ENCODE data around the gene APOOL. TPM values are rescaled to one million over a fixed set of nuclear protein-coding genes. Genes with fewer than 3 reads are reported as not detected.
"Not testable (repeated sequence)": the region's sequence is repeated elsewhere in the genome, so short reads cannot be mapped to it uniquely, and the experiment has no call there.

Gene APOOL
- total and polyA plus RNA-seq, 2 donors = 3.5 to 6.4 TPM

DNA sequence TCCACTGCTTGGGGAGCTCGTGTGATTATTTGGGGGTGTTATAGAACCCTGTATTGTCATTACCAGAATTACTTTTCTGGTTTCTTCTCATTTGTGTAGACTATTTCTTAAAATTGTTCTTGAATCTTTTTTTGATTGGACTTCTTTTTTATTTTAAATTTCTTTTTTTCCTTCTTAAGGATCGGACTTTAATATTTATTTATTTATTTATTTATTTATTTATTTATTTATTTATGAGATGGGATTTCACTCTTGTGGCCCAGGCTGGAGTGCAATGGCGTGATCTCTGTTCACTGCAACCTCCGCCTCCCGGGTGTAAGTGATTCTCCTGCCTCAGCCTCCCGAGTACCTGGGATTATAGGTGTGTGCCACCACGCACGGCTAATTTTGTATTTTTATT is 11.7 kb downstream of the APOOL start:
- H3K4me3 ChIP-seq (ENCODE audit: low read length in 2 of 2); H3K4me1 ChIP-seq (ENCODE audit: control insufficient read depth in 2 of 2, insufficient read depth in 2 of 2, low read length in 2 of 2); H3K27me3 ChIP-seq (ENCODE audit: control insufficient read depth in 2 of 2, insufficient read depth in 1 of 2, low read length in 1 of 2); H3K9me3 ChIP-seq (ENCODE audit: control insufficient read depth in 2 of 2, insufficient read depth in 1 of 2, low read length in 1 of 2); H3K36me3 ChIP-seq (ENCODE audit: control insufficient read depth in 2 of 2, insufficient read depth in 2 of 2, low read length in 1 of 2); H3K27ac ChIP-seq (ENCODE audit: low read depth in 1 of 2, low read length in 1 of 2); DNase-seq (ENCODE audit: low read depth in 6 of 9, low spot score in 9 of 9): not testable (repeated sequence)
- WGBS = 99% methylated on average over 8 of the region's 8 CpGs

GRCh38 chrX:85017721-85018120 is 14.0 kb downstream of the APOOL start:
- Histone ChIP-seq H3K9me3 (ENCODE audit: control insufficient read depth in 2 of 2, insufficient read depth in 1 of 2, low read length in 1 of 2) (peaks cover 0 to 9% of the 10 kb centered on the region in 2 donors), H3K27ac (ENCODE audit: low read depth in 1 of 2, low read length in 1 of 2) (no peak overlapping the region), H3K36me3 (ENCODE audit: control insufficient read depth in 2 of 2, insufficient read depth in 2 of 2, low read length in 1 of 2) (no peaks in the 10 kb centered on the region), H3K4me1 (ENCODE audit: control insufficient read depth in 2 of 2, insufficient read depth in 2 of 2, low read length in 2 of 2) (no peaks in the 10 kb centered on the region), H3K4me3 (ENCODE audit: low read length in 2 of 2) (no peak overlapping the region), H3K27me3 (ENCODE audit: control insufficient read depth in 2 of 2, insufficient read depth in 1 of 2, low read length in 1 of 2) (no peaks in the 10 kb centered on the region)
- DNase-seq (ENCODE audit: low read depth in 6 of 9, low spot score in 9 of 9) = no peak
- 97% methylated on average over 2 of the region's 2 CpGs for WGBS

DNA sequence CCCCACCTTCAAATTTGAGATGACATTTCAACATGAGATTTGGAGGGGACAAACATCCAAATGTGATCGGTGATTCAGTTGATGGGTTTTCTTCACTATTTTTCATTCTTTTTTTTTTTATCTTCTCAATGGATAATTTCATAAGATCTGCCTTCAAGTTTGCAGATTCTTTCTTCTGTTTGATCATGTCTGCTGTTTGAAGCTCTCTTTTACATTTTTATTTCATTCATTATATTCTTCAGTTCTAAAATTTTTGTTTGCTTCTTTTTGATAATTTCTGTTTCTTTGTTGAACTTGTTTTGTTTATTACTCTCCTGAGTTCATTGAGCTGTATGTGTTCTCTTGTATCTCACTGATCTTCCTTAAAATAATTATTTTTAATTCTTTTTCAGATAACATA is 14.8 kb downstream of the APOOL start:
- H3K4me1 ChIP-seq (ENCODE audit: control insufficient read depth in 2 of 2, insufficient read depth in 2 of 2, low read length in 2 of 2) = no peaks in the 10 kb centered on the region
- H3K27me3 ChIP-seq (ENCODE audit: control insufficient read depth in 2 of 2, insufficient read depth in 1 of 2, low read length in 1 of 2) = no peaks in the 10 kb centered on the region
- H3K9me3 ChIP-seq (ENCODE audit: control insufficient read depth in 2 of 2, insufficient read depth in 1 of 2, low read length in 1 of 2) = peaks cover 0 to 9% of the 10 kb centered on the region in 2 donors
- WGBS = 100% methylated on average over 1 of the region's 1 CpG
- no peak overlapping the region for H3K4me3 ChIP-seq (ENCODE audit: low read length in 2 of 2)
- H3K36me3 ChIP-seq (ENCODE audit: control insufficient read depth in 2 of 2, insufficient read depth in 2 of 2, low read length in 1 of 2) = no peaks in the 10 kb centered on the region
- no peak for DNase-seq (ENCODE audit: low read depth in 6 of 9, low spot score in 9 of 9)
- no peak overlapping the region for H3K27ac ChIP-seq (ENCODE audit: low read depth in 1 of 2, low read length in 1 of 2)

- Histone ChIP-seq H3K27me3 (ENCODE audit: control insufficient read depth in 2 of 2, insufficient read depth in 1 of 2, low read length in 1 of 2) (no peaks in the 10 kb centered on the region), H3K4me3 (ENCODE audit: low read length in 2 of 2) (no peak overlapping the region), H3K36me3 (ENCODE audit: control insufficient read depth in 2 of 2, insufficient read depth in 2 of 2, low read length in 1 of 2) (no peaks in the 10 kb centered on the region), H3K4me1 (ENCODE audit: control insufficient read depth in 2 of 2, insufficient read depth in 2 of 2, low read length in 2 of 2) (no peaks in the 10 kb centered on the region), H3K27ac (ENCODE audit: low read depth in 1 of 2, low read length in 1 of 2) (no peak overlapping the region), H3K9me3 (ENCODE audit: control insufficient read depth in 2 of 2, insufficient read depth in 1 of 2, low read length in 1 of 2) (peaks cover 0 to 9% of the 10 kb centered on the region in 2 donors)
- DNase-seq (ENCODE audit: low read depth in 6 of 9, low spot score in 9 of 9) = no peak
- over 99% methylated on average over 4 of the region's 4 CpGs for WGBS
Observed at GRCh38 chrX:85020216-85020615, 16.5 kb downstream of the APOOL start.

- no peaks in the 10 kb centered on the region for H3K4me1 ChIP-seq (ENCODE audit: control insufficient read depth in 2 of 2, insufficient read depth in 2 of 2, low read length in 2 of 2)
- no peak overlapping the region for H3K27ac ChIP-seq (ENCODE audit: low read depth in 1 of 2, low read length in 1 of 2)
- H3K9me3 ChIP-seq (ENCODE audit: control insufficient read depth in 2 of 2, insufficient read depth in 1 of 2, low read length in 1 of 2) = no peaks in the 10 kb centered on the region
- H3K4me3 ChIP-seq (ENCODE audit: low read length in 2 of 2) = no peak overlapping the region
- WGBS = 96% methylated on average over 2 of the region's 2 CpGs
- H3K36me3 ChIP-seq (ENCODE audit: control insufficient read depth in 2 of 2, insufficient read depth in 2 of 2, low read length in 1 of 2) = no peaks in the 10 kb centered on the region
- no peaks in the 10 kb centered on the region for H3K27me3 ChIP-seq (ENCODE audit: control insufficient read depth in 2 of 2, insufficient read depth in 1 of 2, low read length in 1 of 2)
- no peak for DNase-seq (ENCODE audit: low read depth in 6 of 9, low spot score in 9 of 9)
Observed at GRCh38 chrX:85024044-85024443, 20.4 kb downstream of the APOOL start.

GRCh38 chrX:85024562-85024961 is 20.9 kb downstream of the APOOL start:
- 97% methylated on average over 3 of the region's 3 CpGs for WGBS
- no peaks in the 10 kb centered on the region for H3K36me3 ChIP-seq (ENCODE audit: control insufficient read depth in 2 of 2, insufficient read depth in 2 of 2, low read length in 1 of 2)
- no peak overlapping the region for H3K4me3 ChIP-seq (ENCODE audit: low read length in 2 of 2)
- H3K4me1 ChIP-seq (ENCODE audit: control insufficient read depth in 2 of 2, insufficient read depth in 2 of 2, low read length in 2 of 2) = no peaks in the 10 kb centered on the region
- no peaks in the 10 kb centered on the region for H3K9me3 ChIP-seq (ENCODE audit: control insufficient read depth in 2 of 2, insufficient read depth in 1 of 2, low read length in 1 of 2)
- DNase-seq (ENCODE audit: low read depth in 6 of 9, low spot score in 9 of 9) = no peak
- H3K27me3 ChIP-seq (ENCODE audit: control insufficient read depth in 2 of 2, insufficient read depth in 1 of 2, low read length in 1 of 2) = no peaks in the 10 kb centered on the region
- H3K27ac ChIP-seq (ENCODE audit: low read depth in 1 of 2, low read length in 1 of 2) = no peak overlapping the region

- no peak for DNase-seq (ENCODE audit: low read depth in 6 of 9, low spot score in 9 of 9)
- no peak overlapping the region for H3K4me3 ChIP-seq (ENCODE audit: low read length in 2 of 2)
- H3K36me3 ChIP-seq (ENCODE audit: control insufficient read depth in 2 of 2, insufficient read depth in 2 of 2, low read length in 1 of 2) = no peaks in the 10 kb centered on the region
- no peaks in the 10 kb centered on the region for H3K27me3 ChIP-seq (ENCODE audit: control insufficient read depth in 2 of 2, insufficient read depth in 1 of 2, low read length in 1 of 2)
- no peaks in the 10 kb centered on the region for H3K9me3 ChIP-seq (ENCODE audit: control insufficient read depth in 2 of 2, insufficient read depth in 1 of 2, low read length in 1 of 2)
- no peaks in the 10 kb centered on the region for H3K4me1 ChIP-seq (ENCODE audit: control insufficient read depth in 2 of 2, insufficient read depth in 2 of 2, low read length in 2 of 2)
- no peak overlapping the region for H3K27ac ChIP-seq (ENCODE audit: low read depth in 1 of 2, low read length in 1 of 2)
Observed at GRCh38 chrX:85026170-85026569, 22.5 kb downstream of the APOOL start.

GRCh38 chrX:85029043-85029442 is 25.4 kb downstream of the APOOL start:
- no peaks in the 10 kb centered on the region for H3K9me3 ChIP-seq (ENCODE audit: control insufficient read depth in 2 of 2, insufficient read depth in 1 of 2, low read length in 1 of 2)
- DNase-seq (ENCODE audit: low read depth in 6 of 9, low spot score in 9 of 9) = no peak
- H3K36me3 ChIP-seq (ENCODE audit: control insufficient read depth in 2 of 2, insufficient read depth in 2 of 2, low read length in 1 of 2) = no peaks in the 10 kb centered on the region
- H3K27me3 ChIP-seq (ENCODE audit: control insufficient read depth in 2 of 2, insufficient read depth in 1 of 2, low read length in 1 of 2) = no peaks in the 10 kb centered on the region
- no peak overlapping the region for H3K4me3 ChIP-seq (ENCODE audit: low read length in 2 of 2)
- H3K27ac ChIP-seq (ENCODE audit: low read depth in 1 of 2, low read length in 1 of 2) = no peak overlapping the region
- no peaks in the 10 kb centered on the region for H3K4me1 ChIP-seq (ENCODE audit: control insufficient read depth in 2 of 2, insufficient read depth in 2 of 2, low read length in 2 of 2)

- WGBS = 94% methylated on average over 2 of the region's 2 CpGs
Observed at GRCh38 chrX:85031505-85031904, 27.8 kb downstream of the APOOL start.

DNA sequence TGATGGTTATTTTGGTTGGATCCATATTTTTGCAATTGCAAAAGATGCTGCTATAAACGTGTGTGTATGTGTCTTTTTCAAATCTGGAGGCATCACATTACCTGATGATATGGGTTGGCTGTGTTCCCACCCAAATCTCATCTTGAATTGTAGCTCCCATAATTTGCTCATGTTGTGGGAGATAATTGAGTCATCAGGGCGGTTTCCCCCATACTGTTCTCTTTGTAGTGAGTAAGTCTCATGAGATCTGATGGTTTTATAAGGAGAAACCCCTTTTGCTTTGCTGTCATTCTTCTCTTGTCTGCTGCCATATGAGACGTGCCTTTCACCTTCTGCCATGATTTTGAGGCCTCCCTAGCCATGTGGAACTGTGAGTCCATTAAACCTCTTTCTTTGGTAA is 33.4 kb downstream of the APOOL start:
- Histone ChIP-seq H3K4me1 (ENCODE audit: control insufficient read depth in 2 of 2, insufficient read depth in 2 of 2, low read length in 2 of 2) (no peaks in the 10 kb centered on the region), H3K36me3 (ENCODE audit: control insufficient read depth in 2 of 2, insufficient read depth in 2 of 2, low read length in 1 of 2) (no peaks in the 10 kb centered on the region), H3K4me3 (ENCODE audit: low read length in 2 of 2) (no peak overlapping the region), H3K9me3 (ENCODE audit: control insufficient read depth in 2 of 2, insufficient read depth in 1 of 2, low read length in 1 of 2) (no peaks in the 10 kb centered on the region), H3K27ac (ENCODE audit: low read depth in 1 of 2, low read length in 1 of 2) (no peak overlapping the region), H3K27me3 (ENCODE audit: control insufficient read depth in 2 of 2, insufficient read depth in 1 of 2, low read length in 1 of 2) (no peaks in the 10 kb centered on the region)
- DNase-seq (ENCODE audit: low read depth in 6 of 9, low spot score in 9 of 9) = no peak
- WGBS = 95% methylated on average over 3 of the region's 3 CpGs

More at GRCh38 chrX:85031505-85031904, 27.8 kb downstream of the APOOL start:
- H3K27ac ChIP-seq (ENCODE audit: low read depth in 1 of 2, low read length in 1 of 2) = no peak overlapping the region
- no peaks in the 10 kb centered on the region for H3K27me3 ChIP-seq (ENCODE audit: control insufficient read depth in 2 of 2, insufficient read depth in 1 of 2, low read length in 1 of 2)
- H3K9me3 ChIP-seq (ENCODE audit: control insufficient read depth in 2 of 2, insufficient read depth in 1 of 2, low read length in 1 of 2) = no peaks in the 10 kb centered on the region
- no peaks in the 10 kb centered on the region for H3K4me1 ChIP-seq (ENCODE audit: control insufficient read depth in 2 of 2, insufficient read depth in 2 of 2, low read length in 2 of 2)
- DNase-seq (ENCODE audit: low read depth in 6 of 9, low spot score in 9 of 9) = no peak
- H3K36me3 ChIP-seq (ENCODE audit: control insufficient read depth in 2 of 2, insufficient read depth in 2 of 2, low read length in 1 of 2) = no peaks in the 10 kb centered on the region
- H3K4me3 ChIP-seq (ENCODE audit: low read length in 2 of 2) = no peak overlapping the region
